DLD1 (cell line): ENCODE data around the gene IL4.
"Not testable (repeated sequence)": the region's sequence is repeated elsewhere in the genome, so short reads cannot be mapped to it uniquely, and the experiment has no call there.

Experiments
- in situ Hi-C: cut with HindIII; loops from 2 replicates; pipeline ENCODE4 v1.10.0; 2017; ENCODE audit warnings: low sequenced_read_pairs

IL4 gene

GRCh38 chr5:132689513-132689912 lies 15.7 kb downstream of the IL4 start:
- in situ Hi-C loops, result no loop called here

GRCh38 chr5:132690156-132690555 lies 16.4 kb downstream of the IL4 start:
- in situ Hi-C loops, result no loop called here

- in situ Hi-C loops, result not testable (repeated sequence)
These were observed 18.2 kb downstream of the IL4 start for GRCh38 chr5:132691755-132692631.

- in situ Hi-C loops, result no loop called here
These were observed 18.8 kb downstream of the IL4 start for GRCh38 chr5:132692632-132692967.

- in situ Hi-C loops, result no loop called here
These were observed 22.2 kb downstream of the IL4 start for GRCh38 chr5:132695956-132696355.

GRCh38 chr5:132704875-132705274 lies 31.1 kb downstream of the IL4 start:
- in situ Hi-C loops, result no loop called here

- in situ Hi-C loops, result no loop called here
These were observed 34.9 kb downstream of the IL4 start for GRCh38 chr5:132708645-132709044.

GRCh38 chr5:132714456-132715307 lies 40.9 kb downstream of the IL4 start:
- in situ Hi-C loops, result no loop called here

GRCh38 chr5:132718544-132719312 lies 44.9 kb downstream of the IL4 start:
- in situ Hi-C loops, result no loop called here

GRCh38 chr5:132725745-132726144 lies 52.0 kb downstream of the IL4 start:
- in situ Hi-C loops, result no loop called here

GRCh38 chr5:132729896-132730295 lies 56.1 kb downstream of the IL4 start:
- in situ Hi-C loops, result no loop called here
